ENCODE data around the gene OCRL.

DNA sequence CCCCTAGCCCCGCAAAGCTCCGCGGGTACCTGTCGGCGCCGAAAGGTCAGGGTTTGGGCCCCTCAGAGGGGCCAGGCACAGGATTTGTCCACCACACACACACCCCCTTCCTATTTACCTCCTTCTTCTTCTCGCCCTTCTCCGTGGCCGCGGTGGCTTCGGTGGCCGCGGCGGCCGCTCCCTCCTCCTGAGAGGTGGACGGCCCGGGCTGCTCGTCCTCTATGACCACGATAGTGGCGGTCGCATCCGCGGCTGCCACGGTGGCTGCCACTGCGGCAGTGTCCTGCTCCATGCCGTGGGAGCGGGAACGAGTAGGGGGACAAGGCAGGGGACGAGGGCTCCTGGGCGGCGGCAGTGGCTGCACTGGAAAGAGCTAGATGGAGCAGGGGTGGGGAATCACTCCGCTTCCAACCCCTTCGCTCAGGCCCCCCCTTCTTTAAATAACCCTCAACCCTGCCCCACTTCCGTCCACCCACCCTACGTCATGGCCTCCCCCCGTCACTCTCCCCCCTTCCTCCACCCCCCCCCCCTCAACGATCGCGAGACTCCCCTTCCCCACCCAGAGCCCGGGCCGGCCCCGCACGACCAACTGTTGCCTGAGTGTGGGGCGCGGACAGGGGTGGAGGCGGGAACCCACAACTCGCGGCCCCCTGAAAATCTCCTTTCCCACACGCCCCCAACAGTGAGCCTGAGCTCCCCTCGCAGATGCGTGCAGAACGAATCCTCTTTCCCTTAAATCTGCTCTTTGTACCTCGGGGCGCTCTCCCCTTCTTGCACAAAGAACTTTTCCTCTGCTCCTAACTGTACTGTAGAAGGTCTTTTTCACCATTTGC, 16.8 kb upstream of the OCRL start, which contains the start of gene SMARCA1:
- TF ChIP-seq, protein P1, sequence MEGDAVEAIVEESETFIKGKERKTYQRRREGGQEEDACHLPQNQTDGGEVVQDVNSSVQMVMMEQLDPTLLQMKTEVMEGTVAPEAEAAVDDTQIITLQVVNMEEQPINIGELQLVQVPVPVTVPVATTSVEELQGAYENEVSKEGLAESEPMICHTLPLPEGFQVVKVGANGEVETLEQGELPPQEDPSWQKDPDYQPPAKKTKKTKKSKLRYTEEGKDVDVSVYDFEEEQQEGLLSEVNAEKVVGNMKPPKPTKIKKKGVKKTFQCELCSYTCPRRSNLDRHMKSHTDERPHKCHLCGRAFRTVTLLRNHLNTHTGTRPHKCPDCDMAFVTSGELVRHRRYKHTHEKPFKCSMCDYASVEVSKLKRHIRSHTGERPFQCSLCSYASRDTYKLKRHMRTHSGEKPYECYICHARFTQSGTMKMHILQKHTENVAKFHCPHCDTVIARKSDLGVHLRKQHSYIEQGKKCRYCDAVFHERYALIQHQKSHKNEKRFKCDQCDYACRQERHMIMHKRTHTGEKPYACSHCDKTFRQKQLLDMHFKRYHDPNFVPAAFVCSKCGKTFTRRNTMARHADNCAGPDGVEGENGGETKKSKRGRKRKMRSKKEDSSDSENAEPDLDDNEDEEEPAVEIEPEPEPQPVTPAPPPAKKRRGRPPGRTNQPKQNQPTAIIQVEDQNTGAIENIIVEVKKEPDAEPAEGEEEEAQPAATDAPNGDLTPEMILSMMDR (conservative IDR thresholded peaks at IDR 0.05), result no peak
- TF ChIP-seq ZFX (IDR thresholded peaks at IDR 0.05), result no peak

Measured in C4-2B (cell line).